D721Med (cell line): ENCODE data around the gene MARCHF6.

Experiments used
- DNase-seq: peaks from one replicate; pipeline ENCODE4 v3.0.0; 2011; ENCODE audit warnings: low spot score; ENCODE audit not compliant: insufficient read length
- FAIRE-seq: peaks from 2 replicates; lab custom pipeline; 2011; peaks lifted over from hg19 to GRCh38; lab: Jason Lieb, UNC
- CTCF ChIP-seq: IDR thresholded peaks from 2 replicates; pipeline ENCODE4 v1.5.1; 2012; ENCODE audit warnings: mild to moderate bottlenecking, control low read depth; ENCODE audit not compliant: insufficient read depth; ENCODE audit errors: missing control alignments

MARCHF6 gene

GRCh38 chr5:10315824-10316509, 37.5 kb upstream of the MARCHF6 start:
- no peak for TF ChIP-seq CTCF

GRCh38 chr5:10317825-10318682, 35.4 kb upstream of the MARCHF6 start:
- TF ChIP-seq CTCF, result no peak
- FAIRE-seq (no peak), DNase-seq (no peak)

More at GRCh38 chr5:10315824-10316509, 37.5 kb upstream of the MARCHF6 start:
- DNase-seq (no peak), FAIRE-seq (no peak)

- FAIRE-seq (no peak), DNase-seq (no peak)
- no peak for TF ChIP-seq CTCF
These were observed 34.2 kb upstream of the MARCHF6 start for GRCh38 chr5:10319202-10319851.

- FAIRE-seq, result no peak
- no peak for TF ChIP-seq CTCF
- no peak for DNase-seq
These were observed 32.7 kb upstream of the MARCHF6 start for GRCh38 chr5:10320793-10321192.

GRCh38 chr5:10321882-10322281, 31.6 kb upstream of the MARCHF6 start:
- no peak for TF ChIP-seq CTCF
- DNase-seq (no peak), FAIRE-seq (no peak)

- TF ChIP-seq CTCF, result no peak
- DNase-seq (no peak), FAIRE-seq (no peak)
These were observed 29.7 kb upstream of the MARCHF6 start for GRCh38 chr5:10323588-10324488.
